OCI-LY7 (cell line): ENCODE data around the gene ANKFN1. TPM values are rescaled to one million over a fixed set of nuclear protein-coding genes. Genes with fewer than 3 reads are reported as not detected.

Experiments used
- BruUV-seq: library from RNA; stranded (reverse); fragments of 400-500 nt; replicated peaks from 2 replicates; lab custom pipeline; 2021; lab: Mats Ljungman, UMichigan
- CTCF ChIA-PET: fragments of 300-600 bp; sonication (Branson Sonifier 250); formaldehyde crosslinking; loops from one replicate; lab custom pipeline; 2022; ENCODE audit warnings: antibody characterized with exemption; ENCODE audit not compliant: unreplicated experiment; lab: Charles Lee
- POLR2A ChIA-PET: fragments of 300-600 bp; sonication (Branson Sonifier 250); formaldehyde crosslinking; loops from one replicate; lab custom pipeline; 2022; ENCODE audit warnings: antibody characterized with exemption; lab: Charles Lee
- DNase-seq: peaks from one replicate; pipeline ENCODE4 v3.0.0-alpha.2; 2015; ENCODE audit warnings: low spot score
- H2AFZ ChIP-seq: fragments of 200-600 bp; sonication (generic), shearing (Covaris generic); 2 replicates; pipeline ENCODE4 v1.6.1; 2014; ENCODE audit warnings: mild to moderate bottlenecking, antibody characterized with exemption, low read length, moderate library complexity
- H3K27ac ChIP-seq: fragments of 200-600 bp; sonication (generic); 2 replicates; pipeline ENCODE4 v1.5.1; 2014; ENCODE audit warnings: mixed run types, low read depth, mild to moderate bottlenecking, moderate library complexity, low read length, inconsistent platforms; ENCODE audit not compliant: poor library complexity, severe bottlenecking
- H3K36me3 ChIP-seq: fragments of 200-600 bp; sonication (generic); 2 replicates; pipeline ENCODE4 v1.6.1; 2014; ENCODE audit warnings: mild to moderate bottlenecking, antibody characterized with exemption, low read length, moderate library complexity, mixed read lengths; ENCODE audit not compliant: insufficient read depth
- H3K4me1 ChIP-seq: fragments of 200-600 bp; sonication (generic); 2 replicates; pipeline ENCODE4 v1.5.1; 2014; ENCODE audit warnings: mild to moderate bottlenecking, low read length; ENCODE audit not compliant: insufficient read depth, poor library complexity, severe bottlenecking
- H3K4me2 ChIP-seq: fragments of 200-600 bp; sonication (generic); 2 replicates; pipeline ENCODE4 v1.6.1; 2014; ENCODE audit warnings: mild to moderate bottlenecking, low read length
- H3K4me3 ChIP-seq: fragments of 200-600 bp; sonication (generic); 2 replicates; pipeline ENCODE4 v1.5.1; 2014; ENCODE audit warnings: mild to moderate bottlenecking, low read depth, low read length; ENCODE audit not compliant: poor library complexity, severe bottlenecking
- H3K79me2 ChIP-seq: fragments of 200-600 bp; sonication (generic); 2 replicates; pipeline ENCODE4 v1.6.1; 2016; ENCODE audit warnings: low read depth, mild to moderate bottlenecking, low read length, moderate library complexity, mixed read lengths; ENCODE audit not compliant: insufficient read depth
- H3K9me2 ChIP-seq: fragments of 200-600 bp; sonication (generic); 2 replicates; pipeline ENCODE4 v1.6.1; 2016; ENCODE audit warnings: mild to moderate bottlenecking, low read length, mixed read lengths; ENCODE audit not compliant: insufficient read depth
- H3K9me3 ChIP-seq: fragments of 200-600 bp; sonication (generic); 2 replicates; pipeline ENCODE4 v1.6.1; 2014; ENCODE audit warnings: mild to moderate bottlenecking, mixed run types, low read length, mixed read lengths
- H4K20me1 ChIP-seq: fragments of 200-600 bp; sonication (generic); 2 replicates; pipeline ENCODE4 v1.6.1; 2014; ENCODE audit warnings: mild to moderate bottlenecking, antibody characterized with exemption, low read length, moderate library complexity, mixed read lengths; ENCODE audit not compliant: insufficient read depth
- EZH2phosphoT487 ChIP-seq: fragments of 200-600 bp; sonication (generic); IDR thresholded peaks from 2 replicates; pipeline ENCODE4 v1.6.1; 2018; ENCODE audit warnings: low read depth, borderline replicate concordance, mild to moderate bottlenecking, mixed run types, antibody characterized with exemption, low read length, moderate library complexity, mixed read lengths
- intact Hi-C: fragments of 100-400 bp; cut with micrococcal nuclease; formaldehyde crosslinking; loops from one replicate; pipeline ENCODE4 v1.10.0; 2022; ENCODE audit not compliant: unreplicated experiment
- total RNA-seq, 2 experiments: library from RNA; depleted of rRNA in 1 of 2; stranded (reverse); fragments of >200 nt in 1 of 2; shearing (Covaris generic) in 1 of 2; gene quantifications; 2 replicates each; pipeline ENCODE4 v1.2.3, GENCODE V29; 2014 to 2022
- TF ChIP-seq, protein P1 (sequence below): fragments of 200-600 bp; sonication (generic); conservative IDR thresholded peaks from 2 replicates; pipeline ENCODE4 v1.5.1; 2014; ENCODE audit warnings: mild to moderate bottlenecking, antibody characterized with exemption, low read length, moderate library complexity, mixed read lengths

The ANKFN1 gene
- total RNA-seq, 2 experiments from 2014 or later, result 0.67 TPM; not detected in 1

GRCh38 chr17:56309897-56310296, 156.6 kb downstream of the ANKFN1 start:
- no peaks in the 10 kb centered on the region for H3K4me1 ChIP-seq
- no peaks in the 10 kb centered on the region for H3K79me2 ChIP-seq
- CTCF ChIA-PET, result no interaction called here
- H4K20me1 ChIP-seq, result no peaks in the 10 kb centered on the region
- no peaks in the 10 kb centered on the region for H3K36me3 ChIP-seq
- no peaks in the 10 kb centered on the region for H3K9me2 ChIP-seq
- intact Hi-C loops, result no loop called here
- TF ChIP-seq EZH2phosphoT487, result no peak
- TF ChIP-seq, protein P1, sequence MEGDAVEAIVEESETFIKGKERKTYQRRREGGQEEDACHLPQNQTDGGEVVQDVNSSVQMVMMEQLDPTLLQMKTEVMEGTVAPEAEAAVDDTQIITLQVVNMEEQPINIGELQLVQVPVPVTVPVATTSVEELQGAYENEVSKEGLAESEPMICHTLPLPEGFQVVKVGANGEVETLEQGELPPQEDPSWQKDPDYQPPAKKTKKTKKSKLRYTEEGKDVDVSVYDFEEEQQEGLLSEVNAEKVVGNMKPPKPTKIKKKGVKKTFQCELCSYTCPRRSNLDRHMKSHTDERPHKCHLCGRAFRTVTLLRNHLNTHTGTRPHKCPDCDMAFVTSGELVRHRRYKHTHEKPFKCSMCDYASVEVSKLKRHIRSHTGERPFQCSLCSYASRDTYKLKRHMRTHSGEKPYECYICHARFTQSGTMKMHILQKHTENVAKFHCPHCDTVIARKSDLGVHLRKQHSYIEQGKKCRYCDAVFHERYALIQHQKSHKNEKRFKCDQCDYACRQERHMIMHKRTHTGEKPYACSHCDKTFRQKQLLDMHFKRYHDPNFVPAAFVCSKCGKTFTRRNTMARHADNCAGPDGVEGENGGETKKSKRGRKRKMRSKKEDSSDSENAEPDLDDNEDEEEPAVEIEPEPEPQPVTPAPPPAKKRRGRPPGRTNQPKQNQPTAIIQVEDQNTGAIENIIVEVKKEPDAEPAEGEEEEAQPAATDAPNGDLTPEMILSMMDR, result no peak
- H2AFZ ChIP-seq, result no peak overlapping the region
- H3K27ac ChIP-seq, result no peak overlapping the region
- no peak overlapping the region for H3K4me3 ChIP-seq
- BruUV-seq, result no TSS peak
- no peaks in the 10 kb centered on the region for H3K9me3 ChIP-seq
- no peak overlapping the region for H3K4me2 ChIP-seq
- POLR2A ChIA-PET, result no interaction called here
- no peak for DNase-seq

DNA sequence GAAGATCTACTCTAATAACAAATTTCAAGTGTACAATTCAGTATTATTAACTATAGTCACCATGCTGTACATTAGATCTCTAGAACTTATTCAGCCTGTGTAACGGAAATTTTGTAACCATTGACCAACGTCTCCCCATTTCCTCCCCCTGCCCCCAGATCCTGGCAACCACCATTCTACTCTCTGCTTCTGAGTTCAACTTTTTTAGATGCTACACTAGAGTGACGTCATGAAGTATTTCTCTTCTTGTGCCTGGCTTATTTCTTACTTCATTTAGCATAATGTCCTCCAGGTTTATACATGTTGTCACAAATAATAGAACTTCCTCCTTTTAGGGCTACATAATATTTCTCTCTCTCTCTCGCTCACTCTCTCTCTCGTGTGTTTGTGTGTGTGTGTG, 157.5 kb downstream of the ANKFN1 start:
- no peak overlapping the region for H3K27ac ChIP-seq
- H4K20me1 ChIP-seq, result no peaks in the 10 kb centered on the region
- H3K36me3 ChIP-seq, result no peaks in the 10 kb centered on the region
- H3K9me2 ChIP-seq, result no peaks in the 10 kb centered on the region
- no peaks in the 10 kb centered on the region for H3K9me3 ChIP-seq
- DNase-seq, result no peak
- TF ChIP-seq, protein P1, result no peak
- no peak for TF ChIP-seq EZH2phosphoT487
- H2AFZ ChIP-seq, result no peak overlapping the region
- no peaks in the 10 kb centered on the region for H3K4me1 ChIP-seq
- H3K79me2 ChIP-seq, result no peaks in the 10 kb centered on the region
- BruUV-seq, result no TSS peak
- H3K4me3 ChIP-seq, result no peak overlapping the region
- H3K4me2 ChIP-seq, result no peak overlapping the region
- CTCF ChIA-PET, result no interaction called here
- intact Hi-C loops, result no loop called here
- POLR2A ChIA-PET, result no interaction called here

DNA sequence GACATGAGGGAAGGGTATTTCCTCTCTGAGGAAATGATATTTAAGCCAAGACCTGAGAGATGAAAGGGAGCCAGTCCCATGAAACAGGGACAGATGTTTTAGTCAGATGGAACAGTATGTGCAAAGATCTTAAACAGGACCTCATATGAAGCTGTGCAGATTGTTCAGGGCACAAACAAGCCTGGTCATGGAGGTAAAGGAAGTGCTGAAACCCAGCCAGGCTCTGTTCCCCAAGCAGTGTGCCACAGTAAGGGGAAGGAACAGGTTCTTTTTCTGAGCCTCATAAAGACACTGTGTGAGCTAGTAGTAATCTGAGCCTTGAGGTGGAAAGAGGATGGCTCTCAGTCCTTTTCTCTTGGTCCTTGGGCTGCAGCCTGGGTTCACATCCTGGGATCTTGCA, 159.9 kb downstream of the ANKFN1 start:
- ChIA-PET POLR2A (no interaction called here), CTCF (interaction anchor here (0.5 kb wide), 1 partner anchor 355 kb away, joined by 3 read pairs; no protein-coding TSS in a partner anchor)
- H3K4me1 ChIP-seq, result no peaks in the 10 kb centered on the region
- no peak overlapping the region for H2AFZ ChIP-seq
- BruUV-seq, result no TSS peak
- no peaks in the 10 kb centered on the region for H3K9me3 ChIP-seq
- DNase-seq, result no peak
- H3K27ac ChIP-seq, result no peak overlapping the region
- intact Hi-C loops, result no loop called here
- H4K20me1 ChIP-seq, result no peaks in the 10 kb centered on the region
- no peak overlapping the region for H3K4me3 ChIP-seq
- no peak overlapping the region for H3K4me2 ChIP-seq
- H3K79me2 ChIP-seq, result no peaks in the 10 kb centered on the region
- no peaks in the 10 kb centered on the region for H3K36me3 ChIP-seq
- TF ChIP-seq, protein P1, result no peak
- no peak for TF ChIP-seq EZH2phosphoT487
- no peaks in the 10 kb centered on the region for H3K9me2 ChIP-seq
